ENCODE data around the gene GCAT.

GRCh38 chr22:37796079-37796478, 11.7 kb upstream of the GCAT start:
- TF ChIP-seq, protein P1, sequence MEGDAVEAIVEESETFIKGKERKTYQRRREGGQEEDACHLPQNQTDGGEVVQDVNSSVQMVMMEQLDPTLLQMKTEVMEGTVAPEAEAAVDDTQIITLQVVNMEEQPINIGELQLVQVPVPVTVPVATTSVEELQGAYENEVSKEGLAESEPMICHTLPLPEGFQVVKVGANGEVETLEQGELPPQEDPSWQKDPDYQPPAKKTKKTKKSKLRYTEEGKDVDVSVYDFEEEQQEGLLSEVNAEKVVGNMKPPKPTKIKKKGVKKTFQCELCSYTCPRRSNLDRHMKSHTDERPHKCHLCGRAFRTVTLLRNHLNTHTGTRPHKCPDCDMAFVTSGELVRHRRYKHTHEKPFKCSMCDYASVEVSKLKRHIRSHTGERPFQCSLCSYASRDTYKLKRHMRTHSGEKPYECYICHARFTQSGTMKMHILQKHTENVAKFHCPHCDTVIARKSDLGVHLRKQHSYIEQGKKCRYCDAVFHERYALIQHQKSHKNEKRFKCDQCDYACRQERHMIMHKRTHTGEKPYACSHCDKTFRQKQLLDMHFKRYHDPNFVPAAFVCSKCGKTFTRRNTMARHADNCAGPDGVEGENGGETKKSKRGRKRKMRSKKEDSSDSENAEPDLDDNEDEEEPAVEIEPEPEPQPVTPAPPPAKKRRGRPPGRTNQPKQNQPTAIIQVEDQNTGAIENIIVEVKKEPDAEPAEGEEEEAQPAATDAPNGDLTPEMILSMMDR (IDR thresholded peaks at IDR 0.05) = no peak
- no peak for TF ChIP-seq POLR2A (IDR thresholded peaks at IDR 0.05)
